Hindlimb muscle (tissue), 1 donor: Measurements from ENCODE around the gene UBE2E2. TPM values are rescaled to one million over a fixed set of nuclear protein-coding genes. Genes with fewer than 3 reads are reported as not detected.

ENCODE experiments used
- DNase-seq: peaks from one replicate; pipeline ENCODE4 v3.0.0-alpha.2; 2013
- polyA plus RNA-seq: library from polyadenylated mRNA; unstranded; fragments of 120-200 nt; gene quantifications from one replicate; pipeline ENCODE4 v1.2.1, GENCODE V29; 2013; ENCODE audit not compliant: insufficient read length

The UBE2E2 gene
- polyA plus RNA-seq, 1 donor = 32.0 TPM

GRCh38 chr3:23485922-23486321, 282.8 kb downstream of the UBE2E2 start:
- no peak for DNase-seq

- no peak for DNase-seq
Measured at GRCh38 chr3:23487015-23487414, 283.9 kb downstream of the UBE2E2 start.

- no peak for DNase-seq
Measured at GRCh38 chr3:23488618-23489017, 285.5 kb downstream of the UBE2E2 start.

- DNase-seq = no peak
Measured at GRCh38 chr3:23489300-23490158, 286.4 kb downstream of the UBE2E2 start.

- DNase-seq = no peak
Measured at GRCh38 chr3:23490459-23490858, 287.3 kb downstream of the UBE2E2 start.

GRCh38 chr3:23492057-23492456, 288.9 kb downstream of the UBE2E2 start:
- DNase-seq = no peak

- DNase-seq = no peak
Measured at GRCh38 chr3:23493889-23494288, 290.8 kb downstream of the UBE2E2 start.

- no peak for DNase-seq
Measured at GRCh38 chr3:23494967-23495366, 291.8 kb downstream of the UBE2E2 start.

- no peak for DNase-seq
Measured at GRCh38 chr3:23495507-23495906, 292.4 kb downstream of the UBE2E2 start.

GRCh38 chr3:23496165-23496564, 293.0 kb downstream of the UBE2E2 start:
- no peak for DNase-seq

- DNase-seq = no peak
Measured at GRCh38 chr3:23497156-23497555, 294.0 kb downstream of the UBE2E2 start.

- no peak for DNase-seq
Measured at GRCh38 chr3:23501201-23501802, 298.2 kb downstream of the UBE2E2 start.

GRCh38 chr3:23508464-23508863, 305.3 kb downstream of the UBE2E2 start:
- no peak for DNase-seq

- no peak for DNase-seq
Measured at GRCh38 chr3:23518441-23518840, 315.3 kb downstream of the UBE2E2 start.

- no peak for DNase-seq
Measured at GRCh38 chr3:23519314-23520208, 316.4 kb downstream of the UBE2E2 start.

- DNase-seq = no peak
Measured at GRCh38 chr3:23527326-23527725, 324.2 kb downstream of the UBE2E2 start.

- DNase-seq = no peak
Measured at GRCh38 chr3:23533596-23533995, 330.5 kb downstream of the UBE2E2 start.

- DNase-seq = no peak
Measured at GRCh38 chr3:23533996-23534395, 330.9 kb downstream of the UBE2E2 start.

GRCh38 chr3:23537101-23537551, 334.0 kb downstream of the UBE2E2 start:
- no peak for DNase-seq

GRCh38 chr3:23539185-23539584, 336.1 kb downstream of the UBE2E2 start:
- no peak for DNase-seq

GRCh38 chr3:23540600-23540999, 337.5 kb downstream of the UBE2E2 start:
- no peak for DNase-seq

GRCh38 chr3:23542079-23542478, 339.0 kb downstream of the UBE2E2 start:
- no peak for DNase-seq

GRCh38 chr3:23546181-23546580, 343.1 kb downstream of the UBE2E2 start:
- DNase-seq = no peak
